ENCODE results near the gene ZNF695. TPM values are rescaled to one million over a fixed set of nuclear protein-coding genes. Genes with fewer than 3 reads are reported as not detected.

Gene ZNF695
- total and polyA plus RNA-seq, 2 donors (not counting 3 experiments of a cell fraction or from before 2014, with no cell fraction given), result 2.0 to 5.5 TPM

- POLR2A ChIA-PET, result no interaction called here
Observed at GRCh38 chr1:246946366-246946765, 61.5 kb downstream of the ZNF695 start.

More at GRCh38 chr1:246946366-246946765, 61.5 kb downstream of the ZNF695 start:
- H3K9me3 ChIP-seq (replicated peaks; ENCODE audit: control insufficient read depth, insufficient read depth, low read length), result no peaks in the 10 kb centered on the region
- peaks cover 6% of the 10 kb centered on the region for H3K4me1 ChIP-seq (ENCODE audit: control insufficient read depth, extremely low read depth, insufficient read depth, low read length)
- no TSS peak for BruUV-seq (replicated peaks)
- no peak overlapping the region for H3K9ac ChIP-seq (replicated peaks; ENCODE audit: extremely low read depth, insufficient read depth, low read length)
- DNase-seq (ENCODE audit: low read depth, low spot score) (no peak), FAIRE-seq (no peak)
- no peak overlapping the region for H3K4me2 ChIP-seq (ENCODE audit: insufficient read depth, low read length)
- H3K27me3 ChIP-seq (ENCODE audit: control insufficient read depth in 2 of 2, insufficient read depth in 2 of 2, low read length in 2 of 2), result no peaks in the 10 kb centered on the region
- CTCF ChIA-PET, result interaction anchor here (1.1 kb wide), 1 partner anchor 25 kb away, joined by 3 read pairs; no protein-coding TSS in a partner anchor
- no peak overlapping the region for H2AFZ ChIP-seq (ENCODE audit: low read depth, low read length)
- no peaks in the 10 kb centered on the region for H3K9me1 ChIP-seq (replicated peaks; ENCODE audit: control insufficient read depth, extremely low read depth, insufficient read depth, low read length)
- intact Hi-C loops (cut with micrococcal nuclease) (no loop called here), dilution Hi-C loops (cut with MboI; ENCODE audit: extremely low pct_ligation_motif_present, low sequenced_read_pairs) (no loop called here)
- H3K79me2 ChIP-seq (ENCODE audit: control insufficient read depth, insufficient read depth, low read length), result no peaks in the 10 kb centered on the region
- no peak overlapping the region for H3K4me3 ChIP-seq (replicated peaks in 1 of 3; ENCODE audit: insufficient read depth in 1 of 3, low read depth in 1 of 3, low read length in 3 of 3)
- no peaks in the 10 kb centered on the region for H4K20me1 ChIP-seq (replicated peaks; ENCODE audit: control insufficient read depth, extremely low read depth, insufficient read depth, low read length)
- H3K27ac ChIP-seq (ENCODE audit: insufficient read depth, low read depth, low read length), result no peak overlapping the region
- no peaks in the 10 kb centered on the region for H3K36me3 ChIP-seq (ENCODE audit: control insufficient read depth in 2 of 2, extremely low read depth in 1 of 2, insufficient read depth in 2 of 2, low read length in 2 of 2)
- TF ChIP-seq FOS (IDR thresholded peaks at IDR 0.05; ENCODE audit: borderline replicate concordance, insufficient read depth, low read length) (no peak), CTCF (IDR thresholded peaks at IDR 0.05; ENCODE audit: extremely low read depth in 1 of 2, insufficient read depth in 1 of 2, low read depth in 1 of 2, low read length in 2 of 2) (no peak), JUN (IDR thresholded peaks at IDR 0.05; ENCODE audit: borderline replicate concordance, insufficient read depth, insufficient read length, low read depth) (no peak), MAX (IDR thresholded peaks at IDR 0.05; ENCODE audit: insufficient read depth, insufficient read length) (no peak), POLR2A (IDR thresholded peaks at IDR 0.05; ENCODE audit: low read depth, low read length) (no peak), POLR2AphosphoS5 (IDR thresholded peaks at IDR 0.05; ENCODE audit: insufficient read depth, low read depth, low read length) (no peak), MYC (IDR thresholded peaks at IDR 0.05; ENCODE audit: low read depth, low read length) (no peak), GATA2 (IDR thresholded peaks at IDR 0.05; ENCODE audit: insufficient read depth, insufficient read length, low read depth, low read length) (no peak), EZH2 (IDR thresholded peaks at IDR 0.05; ENCODE audit: borderline replicate concordance, low read depth, low read length, severe bottlenecking) (no peak)

Other genes with a start within 250 kb of the ZNF695 start
- 30.7 and 32.1 TPM in 2 replicates for gene AHCTF1, start 76.1 kb downstream of the ZNF695 start, total RNA-seq
- gene AHCTF1, start 76.1 kb downstream of the ZNF695 start, polyA plus RNA-seq, result 3.5 and 5.5 TPM in 2 replicates
- 5.1 and 5.2 TPM in 2 replicates for gene ZNF670, start 70.8 kb upstream of the ZNF695 start, total RNA-seq
- 0.72 and 1.3 TPM in 2 replicates for gene ZNF670, start 70.8 kb upstream of the ZNF695 start, polyA plus RNA-seq
- 7.8 and 9.7 TPM in 2 replicates for gene ZNF669, start 96.3 kb upstream of the ZNF695 start, total RNA-seq
- gene ZNF669, start 96.3 kb upstream of the ZNF695 start, polyA plus RNA-seq, result 2.3 and 2.4 TPM in 2 replicates
- 20.3 and 25.6 TPM in 2 replicates for gene ZNF124, start 164.0 kb upstream of the ZNF695 start, total RNA-seq
- gene ZNF124, start 164.0 kb upstream of the ZNF695 start, polyA plus RNA-seq, result 2.8 and 3.5 TPM in 2 replicates
- not detected in 2 replicates for gene VN1R5, start 248.0 kb upstream of the ZNF695 start, total RNA-seq
- not detected in 2 replicates for gene VN1R5, start 248.0 kb upstream of the ZNF695 start, polyA plus RNA-seq

Data from endothelial cell of umbilical vein (primary cell).